Measurements from ENCODE around the gene NLRC5.

Gene NLRC5

GRCh38 chr16:56974549-56975300 is 14.6 kb upstream of the NLRC5 start:
- H3K9ac ChIP-seq (ENCODE audit: low read length in 2 of 2) = no peak overlapping the region
- H3K4me1 ChIP-seq (ENCODE audit: control insufficient read depth, insufficient read depth, low read length) = no peaks in the 10 kb centered on the region
- no peaks in the 10 kb centered on the region for H3K36me3 ChIP-seq (ENCODE audit: control insufficient read depth in 2 of 2, insufficient read depth in 2 of 2, low read length in 2 of 2)
- H3K9me3 ChIP-seq (ENCODE audit: control insufficient read depth in 2 of 2, low read length in 2 of 2) = no peaks in the 10 kb centered on the region
- H3K27ac ChIP-seq (ENCODE audit: low read length) = no peak overlapping the region
- peaks cover 0 to 2% of the 10 kb centered on the region in 2 donors for H3K27me3 ChIP-seq (ENCODE audit: control insufficient read depth in 1 of 2, insufficient read depth in 2 of 2, low read length in 2 of 2)
- H3K4me3 ChIP-seq (ENCODE audit: low read length in 2 of 2) = no peak overlapping the region

- peaks cover 0 to 2% of the 10 kb centered on the region in 2 donors for H3K27me3 ChIP-seq (ENCODE audit: control insufficient read depth in 1 of 2, insufficient read depth in 2 of 2, low read length in 2 of 2)
- H3K4me1 ChIP-seq (ENCODE audit: control insufficient read depth, insufficient read depth, low read length) = no peaks in the 10 kb centered on the region
- no peaks in the 10 kb centered on the region for H3K9me3 ChIP-seq (ENCODE audit: control insufficient read depth in 2 of 2, low read length in 2 of 2)
- no peak overlapping the region for H3K4me3 ChIP-seq (ENCODE audit: low read length in 2 of 2)
- H3K9ac ChIP-seq (ENCODE audit: low read length in 2 of 2) = no peak overlapping the region
- H3K27ac ChIP-seq (ENCODE audit: low read length) = no peak overlapping the region
- no peaks in the 10 kb centered on the region for H3K36me3 ChIP-seq (ENCODE audit: control insufficient read depth in 2 of 2, insufficient read depth in 2 of 2, low read length in 2 of 2)
Measured at GRCh38 chr16:56975714-56976113, 13.6 kb upstream of the NLRC5 start.

GRCh38 chr16:56977216-56977615 is 12.1 kb upstream of the NLRC5 start:
- Histone ChIP-seq H3K27ac (ENCODE audit: low read length) (no peak overlapping the region), H3K27me3 (ENCODE audit: control insufficient read depth in 1 of 2, insufficient read depth in 2 of 2, low read length in 2 of 2) (no peaks in the 10 kb centered on the region), H3K4me3 (ENCODE audit: low read length in 2 of 2) (no peak overlapping the region), H3K4me1 (ENCODE audit: control insufficient read depth, insufficient read depth, low read length) (no peaks in the 10 kb centered on the region), H3K9me3 (ENCODE audit: control insufficient read depth in 2 of 2, low read length in 2 of 2) (no peaks in the 10 kb centered on the region), H3K9ac (ENCODE audit: low read length in 2 of 2) (no peak overlapping the region), H3K36me3 (ENCODE audit: control insufficient read depth in 2 of 2, insufficient read depth in 2 of 2, low read length in 2 of 2) (no peaks in the 10 kb centered on the region)

GRCh38 chr16:56977823-56978430 is 11.4 kb upstream of the NLRC5 start:
- no peaks in the 10 kb centered on the region for H3K27me3 ChIP-seq (ENCODE audit: control insufficient read depth in 1 of 2, insufficient read depth in 2 of 2, low read length in 2 of 2)
- no peaks in the 10 kb centered on the region for H3K4me1 ChIP-seq (ENCODE audit: control insufficient read depth, insufficient read depth, low read length)
- no peak overlapping the region for H3K27ac ChIP-seq (ENCODE audit: low read length)

GRCh38 chr16:56980201-56980535 is 9.2 kb upstream of the NLRC5 start:
- Histone ChIP-seq H3K36me3 (ENCODE audit: control insufficient read depth in 2 of 2, insufficient read depth in 2 of 2, low read length in 2 of 2) (no peaks in the 10 kb centered on the region), H3K4me1 (ENCODE audit: control insufficient read depth, insufficient read depth, low read length) (no peaks in the 10 kb centered on the region), H3K4me3 (ENCODE audit: low read length in 2 of 2) (no peak overlapping the region), H3K27ac (ENCODE audit: low read length) (no peak overlapping the region), H3K9me3 (ENCODE audit: control insufficient read depth in 2 of 2, low read length in 2 of 2) (no peaks in the 10 kb centered on the region), H3K9ac (ENCODE audit: low read length in 2 of 2) (no peak overlapping the region), H3K27me3 (ENCODE audit: control insufficient read depth in 1 of 2, insufficient read depth in 2 of 2, low read length in 2 of 2) (no peaks in the 10 kb centered on the region)

More at GRCh38 chr16:56977823-56978430, 11.4 kb upstream of the NLRC5 start:
- no peak overlapping the region for H3K9ac ChIP-seq (ENCODE audit: low read length in 2 of 2)
- no peaks in the 10 kb centered on the region for H3K36me3 ChIP-seq (ENCODE audit: control insufficient read depth in 2 of 2, insufficient read depth in 2 of 2, low read length in 2 of 2)
- H3K4me3 ChIP-seq (ENCODE audit: low read length in 2 of 2) = no peak overlapping the region
- H3K9me3 ChIP-seq (ENCODE audit: control insufficient read depth in 2 of 2, low read length in 2 of 2) = no peaks in the 10 kb centered on the region

GRCh38 chr16:56980792-56981724 is 8.3 kb upstream of the NLRC5 start:
- no peak overlapping the region for H3K4me3 ChIP-seq (ENCODE audit: low read length in 2 of 2)
- no peaks in the 10 kb centered on the region for H3K36me3 ChIP-seq (ENCODE audit: control insufficient read depth in 2 of 2, insufficient read depth in 2 of 2, low read length in 2 of 2)
- H3K9me3 ChIP-seq (ENCODE audit: control insufficient read depth in 2 of 2, low read length in 2 of 2) = no peaks in the 10 kb centered on the region
- no peak overlapping the region for H3K27ac ChIP-seq (ENCODE audit: low read length)
- no peaks in the 10 kb centered on the region for H3K27me3 ChIP-seq (ENCODE audit: control insufficient read depth in 1 of 2, insufficient read depth in 2 of 2, low read length in 2 of 2)
- H3K4me1 ChIP-seq (ENCODE audit: control insufficient read depth, insufficient read depth, low read length) = peaks cover 3% of the 10 kb centered on the region
- H3K9ac ChIP-seq (ENCODE audit: low read length in 2 of 2) = no peak overlapping the region

GRCh38 chr16:56981729-56982271 is 7.6 kb upstream of the NLRC5 start:
- H3K27me3 ChIP-seq (ENCODE audit: control insufficient read depth in 1 of 2, insufficient read depth in 2 of 2, low read length in 2 of 2) = no peaks in the 10 kb centered on the region
- H3K9ac ChIP-seq (ENCODE audit: low read length in 2 of 2) = no peak overlapping the region
- H3K27ac ChIP-seq (ENCODE audit: low read length) = no peak overlapping the region
- no peaks in the 10 kb centered on the region for H3K9me3 ChIP-seq (ENCODE audit: control insufficient read depth in 2 of 2, low read length in 2 of 2)
- H3K36me3 ChIP-seq (ENCODE audit: control insufficient read depth in 2 of 2, insufficient read depth in 2 of 2, low read length in 2 of 2) = no peaks in the 10 kb centered on the region
- H3K4me3 ChIP-seq (ENCODE audit: low read length in 2 of 2) = no peak overlapping the region
- peaks cover 3% of the 10 kb centered on the region for H3K4me1 ChIP-seq (ENCODE audit: control insufficient read depth, insufficient read depth, low read length)

GRCh38 chr16:56982695-56983094 is 6.7 kb upstream of the NLRC5 start:
- Histone ChIP-seq H3K4me3 (ENCODE audit: low read length in 2 of 2) (no peak overlapping the region), H3K36me3 (ENCODE audit: control insufficient read depth in 2 of 2, insufficient read depth in 2 of 2, low read length in 2 of 2) (no peaks in the 10 kb centered on the region), H3K4me1 (ENCODE audit: control insufficient read depth, insufficient read depth, low read length) (peaks cover 3% of the 10 kb centered on the region), H3K9me3 (ENCODE audit: control insufficient read depth in 2 of 2, low read length in 2 of 2) (no peaks in the 10 kb centered on the region), H3K27ac (ENCODE audit: low read length) (no peak overlapping the region), H3K9ac (ENCODE audit: low read length in 2 of 2) (no peak overlapping the region), H3K27me3 (ENCODE audit: control insufficient read depth in 1 of 2, insufficient read depth in 2 of 2, low read length in 2 of 2) (no peaks in the 10 kb centered on the region)

- no peaks in the 10 kb centered on the region for H3K36me3 ChIP-seq (ENCODE audit: control insufficient read depth in 2 of 2, insufficient read depth in 2 of 2, low read length in 2 of 2)
- H3K4me3 ChIP-seq (ENCODE audit: low read length in 2 of 2) = no peak overlapping the region
- no peaks in the 10 kb centered on the region for H3K27me3 ChIP-seq (ENCODE audit: control insufficient read depth in 1 of 2, insufficient read depth in 2 of 2, low read length in 2 of 2)
- no peaks in the 10 kb centered on the region for H3K9me3 ChIP-seq (ENCODE audit: control insufficient read depth in 2 of 2, low read length in 2 of 2)
- H3K27ac ChIP-seq (ENCODE audit: low read length) = no peak overlapping the region
- H3K4me1 ChIP-seq (ENCODE audit: control insufficient read depth, insufficient read depth, low read length) = peaks cover 6% of the 10 kb centered on the region
- no peak overlapping the region for H3K9ac ChIP-seq (ENCODE audit: low read length in 2 of 2)
Measured at GRCh38 chr16:56983211-56983751, 6.1 kb upstream of the NLRC5 start.

- no peaks in the 10 kb centered on the region for H3K9me3 ChIP-seq (ENCODE audit: control insufficient read depth in 2 of 2, low read length in 2 of 2)
- no peaks in the 10 kb centered on the region for H3K27me3 ChIP-seq (ENCODE audit: control insufficient read depth in 1 of 2, insufficient read depth in 2 of 2, low read length in 2 of 2)
- no peak overlapping the region for H3K4me3 ChIP-seq (ENCODE audit: low read length in 2 of 2)
- H3K4me1 ChIP-seq (ENCODE audit: control insufficient read depth, insufficient read depth, low read length) = peaks cover 17% of the 10 kb centered on the region
- no peak overlapping the region for H3K9ac ChIP-seq (ENCODE audit: low read length in 2 of 2)
- H3K27ac ChIP-seq (ENCODE audit: low read length) = no peak overlapping the region
- no peaks in the 10 kb centered on the region for H3K36me3 ChIP-seq (ENCODE audit: control insufficient read depth in 2 of 2, insufficient read depth in 2 of 2, low read length in 2 of 2)
Measured at GRCh38 chr16:56984639-56985038, 4.7 kb upstream of the NLRC5 start.

All from stomach smooth muscle (tissue), 2 donors.